NOMO-1 treated with dmso at 0.1 percent for 144 hours (cell line): Measurements from ENCODE around the gene ZNF688.

Source experiments
- DNase-seq: peaks from one replicate; lab custom pipeline; 2025; ENCODE audit not compliant: unreplicated experiment; lab: John Stamatoyannopoulos, UW

ZNF688 gene

GRCh38 chr16:30521873-30522641 is 49.5 kb downstream of the ZNF688 start:
- DNase-seq = no peak

- no peak for DNase-seq
Observed at GRCh38 chr16:30521476-30521872, 50.0 kb downstream of the ZNF688 start.
